AG10803 (cell line): ENCODE measurements around the gene USP30.

Experiments
- DNase-seq: peaks from one replicate; pipeline ENCODE4 v3.0.0; 2010; ENCODE audit warnings: low read depth
- H3K4me3 ChIP-seq: 2 replicates; pipeline ENCODE4 v1.5.1; 2011; ENCODE audit warnings: mild to moderate bottlenecking, low read length, control low read depth
- TF ChIP-seq, protein P1 (sequence below): conservative IDR thresholded peaks from 2 replicates; pipeline ENCODE4 v1.5.1; 2011; ENCODE audit warnings: mild to moderate bottlenecking, low read length, control low read depth, inconsistent platforms

The USP30 gene

DNA sequence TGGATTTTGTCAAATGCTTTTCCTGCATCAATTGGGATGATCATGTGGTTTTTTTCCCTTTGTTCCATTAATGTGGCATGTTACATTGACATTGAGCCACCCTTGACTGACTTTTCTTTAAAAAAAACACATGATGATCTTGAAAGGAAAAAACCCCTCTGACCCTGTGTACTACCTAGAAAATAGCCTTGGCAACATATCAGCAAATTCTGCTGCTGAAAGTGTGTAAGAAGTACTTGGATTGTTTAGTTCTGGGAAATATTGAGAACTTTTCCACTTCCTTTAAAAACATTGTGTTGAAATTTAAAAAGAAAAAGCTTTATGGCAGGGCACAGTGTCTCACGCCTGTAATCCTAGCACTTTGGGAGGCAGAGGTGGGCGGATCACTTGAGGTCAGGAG lies 84.7 kb downstream of the USP30 start:
- TF ChIP-seq, protein P1, sequence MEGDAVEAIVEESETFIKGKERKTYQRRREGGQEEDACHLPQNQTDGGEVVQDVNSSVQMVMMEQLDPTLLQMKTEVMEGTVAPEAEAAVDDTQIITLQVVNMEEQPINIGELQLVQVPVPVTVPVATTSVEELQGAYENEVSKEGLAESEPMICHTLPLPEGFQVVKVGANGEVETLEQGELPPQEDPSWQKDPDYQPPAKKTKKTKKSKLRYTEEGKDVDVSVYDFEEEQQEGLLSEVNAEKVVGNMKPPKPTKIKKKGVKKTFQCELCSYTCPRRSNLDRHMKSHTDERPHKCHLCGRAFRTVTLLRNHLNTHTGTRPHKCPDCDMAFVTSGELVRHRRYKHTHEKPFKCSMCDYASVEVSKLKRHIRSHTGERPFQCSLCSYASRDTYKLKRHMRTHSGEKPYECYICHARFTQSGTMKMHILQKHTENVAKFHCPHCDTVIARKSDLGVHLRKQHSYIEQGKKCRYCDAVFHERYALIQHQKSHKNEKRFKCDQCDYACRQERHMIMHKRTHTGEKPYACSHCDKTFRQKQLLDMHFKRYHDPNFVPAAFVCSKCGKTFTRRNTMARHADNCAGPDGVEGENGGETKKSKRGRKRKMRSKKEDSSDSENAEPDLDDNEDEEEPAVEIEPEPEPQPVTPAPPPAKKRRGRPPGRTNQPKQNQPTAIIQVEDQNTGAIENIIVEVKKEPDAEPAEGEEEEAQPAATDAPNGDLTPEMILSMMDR, result no peak
- DNase-seq, result no peak
- H3K4me3 ChIP-seq, result no peak overlapping the region
